G401.6 (cell line): ENCODE results near the gene RHOXF2.
"Not testable (repeated sequence)": the region's sequence is repeated elsewhere in the genome, so short reads cannot be mapped to it uniquely, and the experiment has no call there.

Experiments used
- FAIRE-seq: peaks from 2 replicates; lab custom pipeline; 2012; peaks lifted over from hg19 to GRCh38; lab: Jason Lieb, UNC

RHOXF2 gene

GRCh38 chrX:120158313-120158712, at the start of gene RHOXF2:
Gene RHOXF2 (plus strand): TSS chrX:120158613. CDS start chrX:120158751, 138 bp downstream.
- FAIRE-seq: not testable (repeated sequence)

- no peak for FAIRE-seq
Observed at GRCh38 chrX:120109378-120109777, 49.0 kb upstream of the RHOXF2 start.

- FAIRE-seq: no peak
Observed at GRCh38 chrX:120111611-120112010, 46.8 kb upstream of the RHOXF2 start.

- FAIRE-seq: no peak
Observed at GRCh38 chrX:120115438-120115963, 42.9 kb upstream of the RHOXF2 start, which contains the start of gene RHOXF1. Gene RHOXF1 (minus strand): TSS chrX:120115913. CDS start chrX:120115862, 51 bp downstream.

- FAIRE-seq: no peak
Observed at GRCh38 chrX:120120223-120120622, 38.2 kb upstream of the RHOXF2 start.

GRCh38 chrX:120125444-120125843, 33.0 kb upstream of the RHOXF2 start:
- no peak for FAIRE-seq

- not testable (repeated sequence) for FAIRE-seq
Observed at GRCh38 chrX:120128306-120128846, 30.0 kb upstream of the RHOXF2 start.

GRCh38 chrX:120136128-120136527, 22.3 kb upstream of the RHOXF2 start:
- no peak for FAIRE-seq

GRCh38 chrX:120136840-120137239, 21.6 kb upstream of the RHOXF2 start:
- FAIRE-seq: no peak

- peak; percentile 60 for FAIRE-seq
Observed at GRCh38 chrX:120137439-120137838, 21.0 kb upstream of the RHOXF2 start.

- no peak for FAIRE-seq
Observed at GRCh38 chrX:120140293-120140981, 18.0 kb upstream of the RHOXF2 start.

GRCh38 chrX:120144178-120144844, 14.1 kb upstream of the RHOXF2 start:
- FAIRE-seq: no peak

- no peak for FAIRE-seq
Observed at GRCh38 chrX:120145295-120145925, 13.0 kb upstream of the RHOXF2 start.

- FAIRE-seq: not testable (repeated sequence)
Observed at GRCh38 chrX:120146323-120146722, 12.1 kb upstream of the RHOXF2 start.

GRCh38 chrX:120147537-120147936, 10.9 kb upstream of the RHOXF2 start:
- FAIRE-seq: no peak

GRCh38 chrX:120150109-120150744, 8.2 kb upstream of the RHOXF2 start:
- peak; percentile 90 for FAIRE-seq

GRCh38 chrX:120159086-120159485, 673 bp downstream of the RHOXF2 start:
- FAIRE-seq: not testable (repeated sequence)

- not testable (repeated sequence) for FAIRE-seq
Observed at GRCh38 chrX:120193254-120193653, 34.8 kb downstream of the RHOXF2 start.

GRCh38 chrX:120193720-120194119, 35.3 kb downstream of the RHOXF2 start:
- FAIRE-seq: not testable (repeated sequence)

GRCh38 chrX:120195786-120196185, 37.4 kb downstream of the RHOXF2 start:
- not testable (repeated sequence) for FAIRE-seq

- FAIRE-seq: peak; percentile 65
Observed at GRCh38 chrX:120196626-120197283, 38.3 kb downstream of the RHOXF2 start.

- FAIRE-seq: no peak
Observed at GRCh38 chrX:120200851-120201250, 42.4 kb downstream of the RHOXF2 start.
